H9 (cell line): ENCODE measurements around the gene TMEFF2. TPM values are rescaled to one million over a fixed set of nuclear protein-coding genes. Genes with fewer than 3 reads are reported as not detected.

Experiments
- DNase-seq: peaks from one replicate; pipeline ENCODE4 v3.0.0-alpha.2; 2017
- H2AFZ ChIP-seq: one replicate; pipeline ENCODE4 v1.6.1; 2013; ENCODE audit warnings: mild to moderate bottlenecking, low read length, control low read depth, moderate library complexity
- H2AK5ac ChIP-seq: 2 replicates; pipeline ENCODE4 v1.6.1; 2013; ENCODE audit warnings: low read length, control low read depth, mixed read lengths; ENCODE audit not compliant: insufficient read length
- H2BK120ac ChIP-seq: one replicate; pipeline ENCODE4 v1.6.1; 2013; ENCODE audit warnings: low read depth, mild to moderate bottlenecking, low read length, control low read depth, inconsistent platforms; ENCODE audit not compliant: poor library complexity, severe bottlenecking
- H2BK12ac ChIP-seq: 2 replicates; pipeline ENCODE4 v1.6.1; 2013; ENCODE audit warnings: low read length, control low read depth, mixed read lengths, low read depth; ENCODE audit not compliant: insufficient read length
- H2BK15ac ChIP-seq: 2 replicates; pipeline ENCODE4 v1.6.1; 2013; ENCODE audit warnings: low read depth, low read length, control low read depth
- H2BK20ac ChIP-seq: one replicate; pipeline ENCODE4 v1.6.1; 2013; ENCODE audit warnings: low read depth, mild to moderate bottlenecking, low read length, control low read depth, inconsistent platforms; ENCODE audit not compliant: poor library complexity, severe bottlenecking
- H2BK5ac ChIP-seq: 2 replicates; pipeline ENCODE4 v1.6.1; 2013; ENCODE audit warnings: low read length, control low read depth, mixed read lengths; ENCODE audit not compliant: insufficient read length
- H3K14ac ChIP-seq: 2 replicates; pipeline ENCODE4 v1.6.1; 2013; ENCODE audit warnings: low read length, control low read depth; ENCODE audit not compliant: insufficient read depth
- H3K18ac ChIP-seq: 2 replicates; pipeline ENCODE4 v1.6.1; 2013; ENCODE audit warnings: low read depth, mild to moderate bottlenecking, mixed read lengths, low read length, control low read depth; ENCODE audit not compliant: insufficient read length
- H3K23ac ChIP-seq: 2 replicates; pipeline ENCODE4 v1.6.1; 2013; ENCODE audit warnings: low read length, control low read depth, mixed read lengths, low read depth; ENCODE audit not compliant: insufficient read length
- H3K23me2 ChIP-seq: 2 replicates; pipeline ENCODE4 v1.6.1; 2013; ENCODE audit warnings: low read depth, mild to moderate bottlenecking, mixed read lengths, low read length, control low read depth; ENCODE audit not compliant: insufficient read length, poor library complexity, severe bottlenecking
- H3K27ac ChIP-seq: 2 replicates; pipeline ENCODE4 v1.5.1; 2013; ENCODE audit warnings: low read length, control low read depth, mixed read lengths, low read depth; ENCODE audit not compliant: insufficient read length
- H3K27me3 ChIP-seq: 2 replicates; pipeline ENCODE4 v1.6.1; 2013; ENCODE audit warnings: low read length, control low read depth, inconsistent platforms; ENCODE audit not compliant: insufficient read depth
- H3K4ac ChIP-seq: 2 replicates; pipeline ENCODE4 v1.6.1; 2013; ENCODE audit warnings: low read depth, mild to moderate bottlenecking, control low read depth, inconsistent platforms, low read length, moderate library complexity
- H3K4me1 ChIP-seq: 2 replicates; pipeline ENCODE4 v1.6.1; 2013; ENCODE audit warnings: low read length, control low read depth, inconsistent platforms; ENCODE audit not compliant: insufficient read depth
- H3K4me2 ChIP-seq: 2 replicates; pipeline ENCODE4 v1.6.1; 2013; ENCODE audit warnings: low read length, control low read depth, mixed read lengths; ENCODE audit not compliant: insufficient read length, insufficient read depth
- H3K56ac ChIP-seq: 2 replicates; pipeline ENCODE4 v1.6.1; 2013; ENCODE audit warnings: low read depth, mild to moderate bottlenecking, mixed read lengths, low read length, control low read depth; ENCODE audit not compliant: insufficient read length
- H3K79me1 ChIP-seq: 2 replicates; pipeline ENCODE4 v1.6.1; 2013; ENCODE audit warnings: low read depth, mild to moderate bottlenecking, moderate library complexity, low read length, control low read depth, inconsistent platforms; ENCODE audit not compliant: insufficient read depth, poor library complexity, severe bottlenecking
- H3K79me2 ChIP-seq: 2 replicates; pipeline ENCODE4 v1.6.1; 2013; ENCODE audit warnings: low read length, control low read depth, inconsistent platforms; ENCODE audit not compliant: insufficient read depth
- H3K9ac ChIP-seq: 2 replicates; pipeline ENCODE4 v1.6.1; 2013; ENCODE audit warnings: low read length, control low read depth, mixed read lengths; ENCODE audit not compliant: insufficient read length; ENCODE audit errors: extremely low read depth
- H3K9me3 ChIP-seq: one replicate; pipeline ENCODE4 v1.6.1; 2013; ENCODE audit warnings: low read depth, low read length, inconsistent platforms; ENCODE audit not compliant: control insufficient read depth
- H3T11ph ChIP-seq: one replicate; pipeline ENCODE4 v1.6.1; 2013; ENCODE audit warnings: mild to moderate bottlenecking, low read length, control low read depth, inconsistent platforms
- H4K20me1 ChIP-seq: one replicate; pipeline ENCODE4 v1.6.1; 2013; ENCODE audit not compliant: control insufficient read depth, insufficient read length, insufficient read depth
- H4K5ac ChIP-seq: 2 replicates; pipeline ENCODE4 v1.6.1; 2013; ENCODE audit warnings: low read depth, mild to moderate bottlenecking, mixed read lengths, low read length, control low read depth; ENCODE audit not compliant: insufficient read length
- H4K8ac ChIP-seq: replicated peaks from 2 replicates; pipeline ENCODE4 v1.6.1; 2013; ENCODE audit warnings: low read length, control low read depth, mixed read lengths, low read depth; ENCODE audit not compliant: insufficient read length
- H4K91ac ChIP-seq: 2 replicates; pipeline ENCODE4 v1.6.1; 2013; ENCODE audit warnings: low read depth, mild to moderate bottlenecking, moderate library complexity, mixed read lengths, low read length, control low read depth; ENCODE audit not compliant: insufficient read length
- H3K27ac Mint-ChIP-seq, 3 experiments: 2 replicates in 2 of 3; 3 replicates in 1 of 3; pipeline ENCODE4 v1.8.0; 2020 to 2021; ENCODE audit warnings: mixed read lengths in 3 of 3, mild to moderate bottlenecking in 1 of 3, moderate library complexity in 1 of 3
- H3K27me3 Mint-ChIP-seq: 2 replicates; pipeline ENCODE4 v1.8.0; 2021; ENCODE audit warnings: low read depth, mild to moderate bottlenecking, moderate library complexity, mixed read lengths
- H3K36me3 Mint-ChIP-seq, 3 experiments: 2 replicates in 2 of 3; 3 replicates in 1 of 3; pipeline ENCODE4 v1.8.0; 2020 to 2021; ENCODE audit warnings: low read depth in 3 of 3, mixed read lengths in 3 of 3; ENCODE audit not compliant: insufficient read depth in 1 of 3
- H3K4me1 Mint-ChIP-seq, 2 experiments: 2 replicates each; pipeline ENCODE4 v1.8.0; 2020; ENCODE audit warnings: mixed read lengths in 2 of 2
- H3K4me3 Mint-ChIP-seq, 2 experiments: 2 replicates in 1 of 2; 3 replicates in 1 of 2; pipeline ENCODE4 v1.8.0; 2020 to 2021; ENCODE audit warnings: mild to moderate bottlenecking in 2 of 2, mixed read lengths in 2 of 2, moderate library complexity in 1 of 2
- H3K9me3 Mint-ChIP-seq, 2 experiments: 2 replicates in 1 of 2; 3 replicates in 1 of 2; pipeline ENCODE4 v1.8.0; 2020; ENCODE audit warnings: mild to moderate bottlenecking in 2 of 2, mixed read lengths in 2 of 2, moderate library complexity in 1 of 2
- WGBS: extraction: QIAGEN DNeasy Blood & Tissue Kit; methylation state at CpG from one replicate; pipeline ENCODE4 v1.1.7; 2013; ENCODE audit warnings: missing lambda C conversion rate, low lambda C conversion rate, mixed read lengths; ENCODE audit not compliant: insufficient read length; ENCODE audit errors: extremely low coverage; 5-methylcytosine and 5-hydroxymethylcytosine counted together
- total RNA-seq: library from RNA; stranded (reverse); gene quantifications from 2 replicates; pipeline ENCODE4 v1.2.1, GENCODE V29; 2021
- TF ChIP-seq, protein P1 (sequence below): fragments of 200-600 bp; sonication (generic); conservative IDR thresholded peaks from 3 replicates; pipeline ENCODE4 v1.8.0; 2021; ENCODE audit warnings: antibody characterized with exemption, mild to moderate bottlenecking

TMEFF2 gene
- total RNA-seq, 1 experiment from 2014 or later, result 0.39 TPM

DNA sequence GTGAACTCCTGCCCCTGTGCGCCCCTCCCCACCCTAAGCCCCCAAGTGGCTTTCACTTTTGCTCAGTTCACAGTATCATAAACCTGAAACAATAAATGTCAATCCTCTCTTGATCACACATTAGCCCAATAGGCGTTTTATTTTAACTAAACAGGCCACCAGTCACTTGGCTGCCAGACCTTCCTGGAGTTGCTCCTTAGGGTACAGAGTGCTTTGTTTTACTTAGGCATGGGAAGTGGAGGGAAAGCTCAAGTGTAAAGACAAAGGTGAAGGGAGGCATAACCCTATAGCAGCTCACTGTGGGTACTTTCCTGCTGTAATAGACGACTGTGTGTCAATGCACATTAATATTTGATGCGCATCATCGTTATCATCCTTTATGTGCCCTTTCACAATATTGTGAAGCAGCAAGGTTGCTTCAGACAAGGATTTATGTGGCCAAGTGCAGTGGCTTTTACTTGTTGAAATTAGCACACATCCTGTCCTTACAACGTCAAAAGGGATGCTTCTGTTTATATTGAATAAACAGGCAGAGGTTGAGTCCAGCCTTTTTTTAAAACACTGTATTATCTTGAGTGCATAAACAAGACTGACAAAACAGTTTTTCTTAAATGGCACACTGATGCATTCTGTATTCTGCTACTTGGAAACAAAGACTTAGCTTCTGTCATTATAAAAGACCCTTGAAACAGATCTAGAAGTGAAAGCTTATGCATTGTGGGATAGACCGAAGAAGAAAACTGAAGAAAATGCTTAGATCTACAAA, 168.5 kb downstream of the TMEFF2 start:
- Histone ChIP-seq H2AK5ac (no peak overlapping the region), H2AFZ (no peak overlapping the region), H2BK12ac (no peak overlapping the region), H3K4me2 (no peak overlapping the region), H3K4me1 (peaks cover 10% of the 10 kb centered on the region; the same call in 1 of the 2 replicates), H3K4ac (no peak overlapping the region), H3K9me3 (no peaks in the 10 kb centered on the region), H3K27me3 (no peaks in the 10 kb centered on the region), H4K8ac (no peak overlapping the region), H3K9ac (no peak overlapping the region), H3K23me2 (no peaks in the 10 kb centered on the region), H3K23ac (no peak overlapping the region), H2BK15ac (no peak overlapping the region), H3K79me2 (no peaks in the 10 kb centered on the region), H3K18ac (no peak overlapping the region), H3K27ac (no peak overlapping the region), H2BK5ac (no peak overlapping the region), H3K79me1 (no peaks in the 10 kb centered on the region), H4K5ac (no peak overlapping the region), H4K91ac (no peak overlapping the region), H2BK20ac (no peak overlapping the region), H3T11ph (no peak overlapping the region), H3K14ac (no peak overlapping the region), H4K20me1 (no peaks in the 10 kb centered on the region), H2BK120ac (no peak overlapping the region), H3K56ac (no peak overlapping the region)
- no peaks in the 10 kb centered on the region for H3K9me3 Mint-ChIP-seq
- H3K36me3 Mint-ChIP-seq, result peaks cover 0 to 2% (median 0%) of the 10 kb centered on the region in 3 experiments; a peak in 2 of 7 replicates
- no peak overlapping the region for H3K4me3 Mint-ChIP-seq
- no CpG with 5 or more reads among the region's 7 CpGs for WGBS
- H3K27ac Mint-ChIP-seq, result 0 out of 7 replicates have a peak overlapping the region, but pooled peaks of 2 of the 3 experiments have one; percentile 10 to 30
- no peaks in the 10 kb centered on the region for H3K27me3 Mint-ChIP-seq
- TF ChIP-seq, protein P1, sequence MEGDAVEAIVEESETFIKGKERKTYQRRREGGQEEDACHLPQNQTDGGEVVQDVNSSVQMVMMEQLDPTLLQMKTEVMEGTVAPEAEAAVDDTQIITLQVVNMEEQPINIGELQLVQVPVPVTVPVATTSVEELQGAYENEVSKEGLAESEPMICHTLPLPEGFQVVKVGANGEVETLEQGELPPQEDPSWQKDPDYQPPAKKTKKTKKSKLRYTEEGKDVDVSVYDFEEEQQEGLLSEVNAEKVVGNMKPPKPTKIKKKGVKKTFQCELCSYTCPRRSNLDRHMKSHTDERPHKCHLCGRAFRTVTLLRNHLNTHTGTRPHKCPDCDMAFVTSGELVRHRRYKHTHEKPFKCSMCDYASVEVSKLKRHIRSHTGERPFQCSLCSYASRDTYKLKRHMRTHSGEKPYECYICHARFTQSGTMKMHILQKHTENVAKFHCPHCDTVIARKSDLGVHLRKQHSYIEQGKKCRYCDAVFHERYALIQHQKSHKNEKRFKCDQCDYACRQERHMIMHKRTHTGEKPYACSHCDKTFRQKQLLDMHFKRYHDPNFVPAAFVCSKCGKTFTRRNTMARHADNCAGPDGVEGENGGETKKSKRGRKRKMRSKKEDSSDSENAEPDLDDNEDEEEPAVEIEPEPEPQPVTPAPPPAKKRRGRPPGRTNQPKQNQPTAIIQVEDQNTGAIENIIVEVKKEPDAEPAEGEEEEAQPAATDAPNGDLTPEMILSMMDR, result no peak
- no peak for DNase-seq
- peaks cover 27 to 28% of the 10 kb centered on the region in 2 experiments for H3K4me1 Mint-ChIP-seq
